ENCODE measurements around the gene HERPUD1. TPM values are rescaled to one million over a fixed set of nuclear protein-coding genes. Genes with fewer than 3 reads are reported as not detected.

HERPUD1 gene
- total and polyA plus RNA-seq, 2 of the 13 experiments (the other 11 are each of a cell fraction or from before 2014, with no cell fraction given) = 96.2 to 323 TPM

DNA sequence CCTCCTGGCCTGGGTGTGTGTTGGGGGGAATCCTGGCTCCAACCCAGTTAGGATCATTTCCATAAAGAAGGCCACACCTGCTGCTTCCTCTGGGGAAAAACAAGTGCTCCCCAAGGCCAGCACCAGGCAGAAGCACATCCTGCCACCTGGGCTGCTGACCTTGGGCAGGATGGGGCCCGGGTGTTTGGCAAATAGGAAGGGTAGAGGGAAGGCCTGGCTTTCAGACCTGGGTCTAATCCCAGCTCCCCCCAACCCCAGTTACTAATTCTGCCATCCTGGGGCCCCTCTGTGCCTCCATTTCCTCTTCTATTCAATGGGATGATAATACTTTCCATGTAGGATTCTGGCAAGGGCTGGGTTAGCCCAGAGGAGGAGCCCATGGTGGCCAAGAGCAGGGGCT lies 54.4 kb downstream of the HERPUD1 start (continued):
- no peak for TF ChIP-seq RCOR2 (CRISPR knock-in tag; IDR thresholded peaks at IDR 0.05)
- TF ChIP-seq, protein P1, sequence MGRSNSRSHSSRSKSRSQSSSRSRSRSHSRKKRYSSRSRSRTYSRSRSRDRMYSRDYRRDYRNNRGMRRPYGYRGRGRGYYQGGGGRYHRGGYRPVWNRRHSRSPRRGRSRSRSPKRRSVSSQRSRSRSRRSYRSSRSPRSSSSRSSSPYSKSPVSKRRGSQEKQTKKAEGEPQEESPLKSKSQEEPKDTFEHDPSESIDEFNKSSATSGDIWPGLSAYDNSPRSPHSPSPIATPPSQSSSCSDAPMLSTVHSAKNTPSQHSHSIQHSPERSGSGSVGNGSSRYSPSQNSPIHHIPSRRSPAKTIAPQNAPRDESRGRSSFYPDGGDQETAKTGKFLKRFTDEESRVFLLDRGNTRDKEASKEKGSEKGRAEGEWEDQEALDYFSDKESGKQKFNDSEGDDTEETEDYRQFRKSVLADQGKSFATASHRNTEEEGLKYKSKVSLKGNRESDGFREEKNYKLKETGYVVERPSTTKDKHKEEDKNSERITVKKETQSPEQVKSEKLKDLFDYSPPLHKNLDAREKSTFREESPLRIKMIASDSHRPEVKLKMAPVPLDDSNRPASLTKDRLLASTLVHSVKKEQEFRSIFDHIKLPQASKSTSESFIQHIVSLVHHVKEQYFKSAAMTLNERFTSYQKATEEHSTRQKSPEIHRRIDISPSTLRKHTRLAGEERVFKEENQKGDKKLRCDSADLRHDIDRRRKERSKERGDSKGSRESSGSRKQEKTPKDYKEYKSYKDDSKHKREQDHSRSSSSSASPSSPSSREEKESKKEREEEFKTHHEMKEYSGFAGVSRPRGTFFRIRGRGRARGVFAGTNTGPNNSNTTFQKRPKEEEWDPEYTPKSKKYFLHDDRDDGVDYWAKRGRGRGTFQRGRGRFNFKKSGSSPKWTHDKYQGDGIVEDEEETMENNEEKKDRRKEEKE (IDR thresholded peaks at IDR 0.05) = no peak
- TF ChIP-seq, protein P2, sequence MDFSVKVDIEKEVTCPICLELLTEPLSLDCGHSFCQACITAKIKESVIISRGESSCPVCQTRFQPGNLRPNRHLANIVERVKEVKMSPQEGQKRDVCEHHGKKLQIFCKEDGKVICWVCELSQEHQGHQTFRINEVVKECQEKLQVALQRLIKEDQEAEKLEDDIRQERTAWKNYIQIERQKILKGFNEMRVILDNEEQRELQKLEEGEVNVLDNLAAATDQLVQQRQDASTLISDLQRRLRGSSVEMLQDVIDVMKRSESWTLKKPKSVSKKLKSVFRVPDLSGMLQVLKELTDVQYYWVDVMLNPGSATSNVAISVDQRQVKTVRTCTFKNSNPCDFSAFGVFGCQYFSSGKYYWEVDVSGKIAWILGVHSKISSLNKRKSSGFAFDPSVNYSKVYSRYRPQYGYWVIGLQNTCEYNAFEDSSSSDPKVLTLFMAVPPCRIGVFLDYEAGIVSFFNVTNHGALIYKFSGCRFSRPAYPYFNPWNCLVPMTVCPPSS (IDR thresholded peaks at IDR 0.05) = no peak
- TF ChIP-seq DMAP1 (CRISPR knock-in tag; IDR thresholded peaks at IDR 0.05) = no peak
- TF ChIP-seq ZNF549 (CRISPR knock-in tag; IDR thresholded peaks at IDR 0.05) = no peak
- TF ChIP-seq FOXC1 (CRISPR knock-in tag; IDR thresholded peaks at IDR 0.05; ENCODE audit: borderline replicate concordance) = no peak
- no peak for TF ChIP-seq ZNF839 (CRISPR knock-in tag; IDR thresholded peaks at IDR 0.05; ENCODE audit: borderline replicate concordance)
- TF ChIP-seq SSRP1 (CRISPR knock-in tag; IDR thresholded peaks at IDR 0.05) = no peak
- peak; percentile 16; the same call in 1 of the 2 replicates for TF ChIP-seq SOX5 (CRISPR knock-in tag; IDR thresholded peaks at IDR 0.05; ENCODE audit: borderline replicate concordance)
- TF ChIP-seq ZNF180 (CRISPR knock-in tag; IDR thresholded peaks at IDR 0.05; ENCODE audit: borderline replicate concordance, low read depth) = no peak
- no peak for TF ChIP-seq ZNF333 (CRISPR knock-in tag; IDR thresholded peaks at IDR 0.05; ENCODE audit: borderline replicate concordance)
- TF ChIP-seq, protein P3, sequence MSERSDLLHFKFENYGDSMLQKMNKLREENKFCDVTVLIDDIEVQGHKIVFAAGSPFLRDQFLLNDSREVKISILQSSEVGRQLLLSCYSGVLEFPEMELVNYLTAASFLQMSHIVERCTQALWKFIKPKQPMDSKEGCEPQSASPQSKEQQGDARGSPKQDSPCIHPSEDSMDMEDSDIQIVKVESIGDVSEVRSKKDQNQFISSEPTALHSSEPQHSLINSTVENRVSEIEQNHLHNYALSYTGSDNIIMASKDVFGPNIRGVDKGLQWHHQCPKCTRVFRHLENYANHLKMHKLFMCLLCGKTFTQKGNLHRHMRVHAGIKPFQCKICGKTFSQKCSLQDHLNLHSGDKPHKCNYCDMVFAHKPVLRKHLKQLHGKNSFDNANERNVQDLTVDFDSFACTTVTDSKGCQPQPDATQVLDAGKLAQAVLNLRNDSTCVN (CRISPR knock-in tag; IDR thresholded peaks at IDR 0.05; ENCODE audit: borderline replicate concordance) = no peak
- TF ChIP-seq KDM5B (CRISPR knock-in tag; IDR thresholded peaks at IDR 0.05; ENCODE audit: borderline replicate concordance) = no peak
- TF ChIP-seq, protein P4, sequence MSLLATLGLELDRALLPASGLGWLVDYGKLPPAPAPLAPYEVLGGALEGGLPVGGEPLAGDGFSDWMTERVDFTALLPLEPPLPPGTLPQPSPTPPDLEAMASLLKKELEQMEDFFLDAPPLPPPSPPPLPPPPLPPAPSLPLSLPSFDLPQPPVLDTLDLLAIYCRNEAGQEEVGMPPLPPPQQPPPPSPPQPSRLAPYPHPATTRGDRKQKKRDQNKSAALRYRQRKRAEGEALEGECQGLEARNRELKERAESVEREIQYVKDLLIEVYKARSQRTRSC (CRISPR knock-in tag; IDR thresholded peaks at IDR 0.05; ENCODE audit: low read depth) = no peak
- TF ChIP-seq ZNF687 (CRISPR knock-in tag; IDR thresholded peaks at IDR 0.05) = peak; percentile 66
- TF ChIP-seq ZBTB38 (CRISPR knock-in tag; IDR thresholded peaks at IDR 0.05) = no peak
